CD4-positive, alpha-beta T cell treated with Interleukin-12 subunit alpha and Interleukin-12 subunit beta, for 1 hour (primary cell): ENCODE results near the gene CCDC18.
A peak's percentile ranks its signal among the peaks of the same experiment; 100 is the strongest.
"Not testable (repeated sequence)": the region's sequence is repeated elsewhere in the genome, so short reads cannot be mapped to it uniquely, and the experiment has no call there.

Source experiments
- DNase-seq: peaks from one replicate; pipeline ENCODE4 v3.0.0-alpha.2; 2020

Gene CCDC18, protein sequence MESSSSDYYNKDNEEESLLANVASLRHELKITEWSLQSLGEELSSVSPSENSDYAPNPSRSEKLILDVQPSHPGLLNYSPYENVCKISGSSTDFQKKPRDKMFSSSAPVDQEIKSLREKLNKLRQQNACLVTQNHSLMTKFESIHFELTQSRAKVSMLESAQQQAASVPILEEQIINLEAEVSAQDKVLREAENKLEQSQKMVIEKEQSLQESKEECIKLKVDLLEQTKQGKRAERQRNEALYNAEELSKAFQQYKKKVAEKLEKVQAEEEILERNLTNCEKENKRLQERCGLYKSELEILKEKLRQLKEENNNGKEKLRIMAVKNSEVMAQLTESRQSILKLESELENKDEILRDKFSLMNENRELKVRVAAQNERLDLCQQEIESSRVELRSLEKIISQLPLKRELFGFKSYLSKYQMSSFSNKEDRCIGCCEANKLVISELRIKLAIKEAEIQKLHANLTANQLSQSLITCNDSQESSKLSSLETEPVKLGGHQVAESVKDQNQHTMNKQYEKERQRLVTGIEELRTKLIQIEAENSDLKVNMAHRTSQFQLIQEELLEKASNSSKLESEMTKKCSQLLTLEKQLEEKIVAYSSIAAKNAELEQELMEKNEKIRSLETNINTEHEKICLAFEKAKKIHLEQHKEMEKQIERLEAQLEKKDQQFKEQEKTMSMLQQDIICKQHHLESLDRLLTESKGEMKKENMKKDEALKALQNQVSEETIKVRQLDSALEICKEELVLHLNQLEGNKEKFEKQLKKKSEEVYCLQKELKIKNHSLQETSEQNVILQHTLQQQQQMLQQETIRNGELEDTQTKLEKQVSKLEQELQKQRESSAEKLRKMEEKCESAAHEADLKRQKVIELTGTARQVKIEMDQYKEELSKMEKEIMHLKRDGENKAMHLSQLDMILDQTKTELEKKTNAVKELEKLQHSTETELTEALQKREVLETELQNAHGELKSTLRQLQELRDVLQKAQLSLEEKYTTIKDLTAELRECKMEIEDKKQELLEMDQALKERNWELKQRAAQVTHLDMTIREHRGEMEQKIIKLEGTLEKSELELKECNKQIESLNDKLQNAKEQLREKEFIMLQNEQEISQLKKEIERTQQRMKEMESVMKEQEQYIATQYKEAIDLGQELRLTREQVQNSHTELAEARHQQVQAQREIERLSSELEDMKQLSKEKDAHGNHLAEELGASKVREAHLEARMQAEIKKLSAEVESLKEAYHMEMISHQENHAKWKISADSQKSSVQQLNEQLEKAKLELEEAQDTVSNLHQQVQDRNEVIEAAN (N-terminal part only)

GRCh38 chr1:93180723-93181613 lies at the start of gene CCDC18:
Gene CCDC18 (plus strand): TSS chr1:93180724. CDS start chr1:93183362, 2,638 bp downstream.
- DNase-seq: peak; percentile 66

DNA sequence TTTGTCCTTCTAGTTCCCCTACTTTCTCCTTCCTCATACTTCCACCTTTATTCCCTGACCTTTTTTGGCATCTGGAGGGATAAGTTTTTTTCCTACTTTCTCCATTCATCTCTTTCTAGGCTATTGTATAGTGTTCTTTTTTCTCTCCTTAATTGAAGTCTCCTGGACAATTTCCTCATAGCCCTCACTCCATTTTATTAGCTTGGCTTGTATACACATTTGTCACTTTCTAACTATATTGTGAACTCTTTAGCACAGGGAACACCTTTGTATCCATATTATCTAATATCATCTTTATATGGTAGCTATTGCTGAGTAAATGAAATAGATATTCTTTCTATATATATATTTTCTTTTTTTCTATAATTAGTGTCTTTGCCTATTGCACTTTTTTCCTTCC lies 47.9 kb upstream of the CCDC18 start:
- DNase-seq: no peak

- no peak for DNase-seq
Observed at GRCh38 chr1:93136445-93136844, 44.1 kb upstream of the CCDC18 start.

- DNase-seq: no peak
Observed at GRCh38 chr1:93137604-93138292, 42.8 kb upstream of the CCDC18 start.

- DNase-seq: no peak
Observed at GRCh38 chr1:93140106-93140505, 40.4 kb upstream of the CCDC18 start.

GRCh38 chr1:93142161-93142560 lies 38.4 kb upstream of the CCDC18 start:
- no peak for DNase-seq

DNA sequence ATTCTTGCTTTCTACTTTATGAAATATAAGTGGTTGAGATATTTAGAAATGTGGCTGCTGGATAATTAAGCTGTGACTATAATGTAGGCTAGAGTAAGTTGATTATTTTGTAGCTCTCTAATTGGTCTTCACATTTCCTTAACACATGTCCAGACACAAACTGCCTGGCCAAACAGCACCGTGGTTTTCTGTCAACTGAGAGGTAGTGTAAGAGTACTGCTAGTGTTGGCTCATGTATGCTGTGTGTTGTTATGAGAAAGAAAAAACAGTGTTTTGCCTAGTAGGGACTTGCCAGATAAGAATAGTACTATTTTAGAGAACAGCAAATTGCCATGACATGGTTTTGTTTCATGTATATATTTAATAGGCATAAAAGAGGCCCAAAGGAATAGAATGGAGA lies 37.4 kb upstream of the CCDC18 start:
- no peak for DNase-seq

- no peak for DNase-seq
Observed at GRCh38 chr1:93143769-93144168, 36.8 kb upstream of the CCDC18 start.

- DNase-seq: no peak
Observed at GRCh38 chr1:93148001-93148400, 32.5 kb upstream of the CCDC18 start.

GRCh38 chr1:93150729-93151128 lies 29.8 kb upstream of the CCDC18 start:
- no peak for DNase-seq

DNA sequence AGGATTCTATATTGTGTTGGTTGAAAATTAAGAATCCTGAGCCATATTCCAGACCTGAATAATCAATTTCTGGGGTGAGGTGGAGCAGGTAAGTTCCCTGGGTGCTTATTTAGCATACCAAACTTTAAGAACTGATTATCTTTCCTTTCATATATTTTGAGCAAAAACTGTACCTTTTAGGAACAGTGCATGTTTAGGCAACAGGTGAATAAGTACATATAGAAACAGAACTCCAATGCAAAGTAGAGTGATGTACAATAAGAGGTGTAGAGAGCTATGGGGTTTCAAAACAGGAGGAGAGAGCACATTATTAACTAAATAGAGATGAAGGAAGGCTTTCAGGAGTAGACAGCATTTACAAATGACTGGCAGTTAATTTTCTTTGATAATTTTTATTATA lies 29.1 kb upstream of the CCDC18 start:
- DNase-seq: no peak

- DNase-seq: no peak
Observed at GRCh38 chr1:93152835-93153234, 27.7 kb upstream of the CCDC18 start.

DNA sequence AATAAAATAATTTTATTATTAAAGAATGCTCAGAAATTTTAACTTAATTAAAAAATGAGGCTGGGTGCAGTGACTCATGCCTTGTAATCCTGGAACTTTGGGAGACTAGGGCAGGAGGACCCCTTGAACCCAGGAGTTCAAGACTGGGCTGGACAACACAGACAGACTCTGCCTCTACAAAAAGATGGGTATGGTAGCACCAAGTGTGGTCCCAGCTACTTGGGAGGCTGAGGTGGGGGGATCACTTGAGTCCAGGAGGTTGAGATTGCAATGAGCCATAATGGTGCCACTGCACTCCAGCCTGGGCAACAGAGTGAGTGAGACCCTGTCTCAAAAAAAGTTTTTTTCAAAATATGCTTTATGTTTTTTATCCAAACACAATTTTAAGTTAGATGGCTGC lies 25.6 kb upstream of the CCDC18 start:
- DNase-seq: no peak

GRCh38 chr1:93155335-93155734 lies 25.2 kb upstream of the CCDC18 start:
- no peak for DNase-seq

DNA sequence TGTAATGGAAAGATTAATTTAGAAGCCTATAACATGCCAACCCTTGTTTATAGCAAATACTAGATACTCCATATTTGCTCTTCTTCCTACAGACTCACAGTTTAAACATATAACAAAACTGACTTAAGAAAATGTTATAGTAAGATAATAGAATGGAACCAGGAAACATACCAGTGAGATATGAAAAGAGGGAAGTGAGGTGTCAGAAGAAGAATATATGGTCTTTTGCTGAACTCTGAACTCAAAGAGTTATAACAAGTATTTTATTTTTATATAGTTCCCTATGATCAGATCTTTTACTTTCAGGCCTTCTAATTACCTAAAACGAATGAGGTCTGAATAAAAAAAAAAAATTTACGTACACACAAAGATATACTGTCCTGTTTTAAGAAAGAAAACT lies 21.2 kb upstream of the CCDC18 start:
- DNase-seq: no peak

DNA sequence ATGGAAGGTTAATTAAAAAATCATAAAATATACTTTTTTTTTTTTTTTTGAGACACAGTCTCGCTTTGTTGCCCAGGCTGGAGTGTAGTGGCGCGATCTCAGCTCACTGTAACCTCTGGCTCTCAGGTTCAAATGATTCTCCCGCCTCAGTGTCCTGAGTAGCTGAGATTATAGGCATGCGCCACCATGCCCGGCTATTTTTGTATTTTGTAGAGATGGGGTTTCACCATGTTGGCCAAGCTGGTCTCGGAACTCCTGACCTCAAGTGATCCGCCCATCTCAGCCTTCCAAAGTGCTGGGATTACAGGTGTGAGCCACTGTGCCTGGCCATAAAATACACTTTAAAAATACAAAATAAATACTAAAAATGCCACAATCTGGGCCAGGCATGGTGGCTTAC lies 17.2 kb upstream of the CCDC18 start:
- not testable (repeated sequence) for DNase-seq

GRCh38 chr1:93164816-93165215 lies 15.7 kb upstream of the CCDC18 start:
- no peak for DNase-seq

- not testable (repeated sequence) for DNase-seq
Observed at GRCh38 chr1:93165895-93166294, 14.6 kb upstream of the CCDC18 start.

DNA sequence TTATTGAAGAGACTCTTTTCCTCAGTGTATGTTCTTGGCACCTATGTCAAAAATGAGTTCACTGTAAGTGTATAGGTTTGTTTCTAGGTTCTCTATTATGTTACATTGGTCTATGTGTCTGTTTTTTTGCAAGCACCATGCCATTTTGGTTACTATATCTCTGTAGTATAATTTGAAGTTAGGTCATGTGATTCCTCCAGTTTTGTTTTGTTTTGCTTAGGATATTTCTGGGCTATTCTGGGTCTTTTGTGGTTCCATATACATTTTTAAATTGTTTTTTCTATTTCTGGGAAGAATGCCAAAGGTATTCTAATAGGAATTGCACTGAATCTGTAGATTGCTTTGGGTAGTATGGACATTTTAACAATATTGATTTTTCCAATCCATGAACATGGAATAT lies 13.5 kb upstream of the CCDC18 start:
- no peak for DNase-seq

DNA sequence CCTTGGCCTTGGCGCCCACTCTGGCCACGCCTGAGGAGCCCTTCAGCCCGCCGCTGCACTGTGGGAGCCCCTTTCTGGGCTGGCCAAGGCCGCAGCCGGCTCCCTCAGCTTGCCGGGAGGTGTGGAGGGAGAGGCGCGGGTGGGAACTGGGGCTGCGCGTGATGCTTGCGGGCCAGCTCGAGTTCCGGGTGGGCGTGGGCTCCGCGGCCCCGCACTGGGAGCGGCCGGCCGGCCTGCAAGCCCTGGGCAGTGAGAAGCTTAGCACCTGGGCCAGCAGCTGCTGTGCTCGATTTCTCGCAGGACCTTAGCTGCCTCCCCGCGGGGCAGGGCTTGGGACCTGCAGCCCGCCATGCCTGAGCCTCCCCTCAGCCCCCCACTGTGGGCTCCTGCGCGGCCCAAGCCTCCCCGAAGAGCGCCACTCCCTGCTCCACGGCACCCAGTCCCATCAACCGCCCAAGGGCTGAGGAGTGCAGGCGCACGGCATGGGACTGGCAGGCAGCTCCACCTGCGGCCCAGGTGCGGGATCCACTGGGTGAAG lies 10.3 kb upstream of the CCDC18 start:
- DNase-seq: not testable (repeated sequence)

GRCh38 chr1:93171549-93172034 lies 8.9 kb upstream of the CCDC18 start:
- DNase-seq: no peak
